HG02588 (cell line): Measurements from ENCODE around the gene EDIL3.
"Not testable (repeated sequence)": the region's sequence is repeated elsewhere in the genome, so short reads cannot be mapped to it uniquely, and the experiment has no call there.

Source experiments
- ATAC-seq: cut with Tn5 transposase; IDR thresholded peaks from one replicate; pipeline ENCODE4 v1.9.1; 2021; ENCODE audit warnings: mild to moderate bottlenecking, moderate library complexity; ENCODE audit not compliant: unreplicated experiment

Gene EDIL3

GRCh38 chr5:84197538-84197937 lies 187.1 kb downstream of the EDIL3 start:
- ATAC-seq: no peak

GRCh38 chr5:84191281-84191680 lies 193.4 kb downstream of the EDIL3 start:
- no peak for ATAC-seq

- ATAC-seq: no peak
Measured at GRCh38 chr5:84184857-84185256, 199.8 kb downstream of the EDIL3 start.

- no peak for ATAC-seq
Measured at GRCh38 chr5:84181093-84181492, 203.6 kb downstream of the EDIL3 start.

GRCh38 chr5:84168841-84169240 lies 215.8 kb downstream of the EDIL3 start:
- ATAC-seq: no peak

- no peak for ATAC-seq
Measured at GRCh38 chr5:84163671-84164070, 221.0 kb downstream of the EDIL3 start.

GRCh38 chr5:84162695-84163094 lies 222.0 kb downstream of the EDIL3 start:
- no peak for ATAC-seq

- not testable (repeated sequence) for ATAC-seq
Measured at GRCh38 chr5:84160650-84161049, 224.0 kb downstream of the EDIL3 start.

- no peak for ATAC-seq
Measured at GRCh38 chr5:84149094-84149493, 235.6 kb downstream of the EDIL3 start.

GRCh38 chr5:84148651-84149050 lies 236.0 kb downstream of the EDIL3 start:
- ATAC-seq: no peak

GRCh38 chr5:84137541-84137940 lies 247.1 kb downstream of the EDIL3 start:
- ATAC-seq: no peak

GRCh38 chr5:84131372-84131771 lies 253.3 kb downstream of the EDIL3 start:
- ATAC-seq: no peak

- ATAC-seq: no peak
Measured at GRCh38 chr5:84130006-84130580, 254.6 kb downstream of the EDIL3 start.

- no peak for ATAC-seq
Measured at GRCh38 chr5:84125216-84125615, 259.5 kb downstream of the EDIL3 start.

- ATAC-seq: no peak
Measured at GRCh38 chr5:84119252-84119651, 265.4 kb downstream of the EDIL3 start.

GRCh38 chr5:84118551-84118950 lies 266.1 kb downstream of the EDIL3 start:
- ATAC-seq: no peak

GRCh38 chr5:84115727-84116126 lies 269.0 kb downstream of the EDIL3 start:
- ATAC-seq: no peak

- no peak for ATAC-seq
Measured at GRCh38 chr5:84113246-84114105, 271.2 kb downstream of the EDIL3 start.

GRCh38 chr5:84092738-84093137 lies 291.9 kb downstream of the EDIL3 start:
- no peak for ATAC-seq

GRCh38 chr5:84091127-84091799 lies 293.4 kb downstream of the EDIL3 start:
- ATAC-seq: no peak

- no peak for ATAC-seq
Measured at GRCh38 chr5:84088996-84089395, 295.7 kb downstream of the EDIL3 start.

- ATAC-seq: no peak
Measured at GRCh38 chr5:84086511-84086910, 298.2 kb downstream of the EDIL3 start.
